Type B pancreatic cell (in vitro differentiated cells): ENCODE data around the gene PGPEP1. TPM values are rescaled to one million over a fixed set of nuclear protein-coding genes. Genes with fewer than 3 reads are reported as not detected.

Source experiments
- DNase-seq: peaks from one replicate; pipeline ENCODE4 v3.0.0; 2021; ENCODE audit warnings: mixed read lengths; ENCODE audit not compliant: unreplicated experiment; ENCODE audit errors: extremely low spot score
- H3K27ac Mint-ChIP-seq: 2 replicates; pipeline ENCODE4 v1.8.0; 2021; ENCODE audit warnings: mild to moderate bottlenecking, mixed read lengths
- H3K27me3 Mint-ChIP-seq: 2 replicates; pipeline ENCODE4 v1.8.0; 2021; ENCODE audit warnings: mixed read lengths
- H3K36me3 Mint-ChIP-seq: 2 replicates; pipeline ENCODE4 v1.8.0; 2021; ENCODE audit warnings: mixed read lengths
- H3K4me1 Mint-ChIP-seq: one replicate; pipeline ENCODE4 v1.8.0; 2021; ENCODE audit warnings: mixed read lengths; ENCODE audit not compliant: unreplicated experiment
- H3K4me3 Mint-ChIP-seq: 2 replicates; pipeline ENCODE4 v1.8.0; 2021; ENCODE audit warnings: mild to moderate bottlenecking, mixed read lengths
- H3K9me3 Mint-ChIP-seq: 2 replicates; pipeline ENCODE4 v1.8.0; 2021; ENCODE audit warnings: mixed read lengths
- total RNA-seq: library from RNA; stranded (reverse); gene quantifications from 2 replicates; pipeline ENCODE4 v1.2.1, GENCODE V29; 2021; ENCODE audit warnings: low replicate concordance
- TF ChIP-seq, protein P1 (sequence below): fragments of 200-600 bp; sonication (generic); conservative IDR thresholded peaks from 2 replicates; pipeline ENCODE4 v1.5.0; 2021; ENCODE audit warnings: antibody characterized with exemption, mild to moderate bottlenecking

Gene PGPEP1
- total RNA-seq, 1 donor from 2014 or later = 28.8 TPM

DNA sequence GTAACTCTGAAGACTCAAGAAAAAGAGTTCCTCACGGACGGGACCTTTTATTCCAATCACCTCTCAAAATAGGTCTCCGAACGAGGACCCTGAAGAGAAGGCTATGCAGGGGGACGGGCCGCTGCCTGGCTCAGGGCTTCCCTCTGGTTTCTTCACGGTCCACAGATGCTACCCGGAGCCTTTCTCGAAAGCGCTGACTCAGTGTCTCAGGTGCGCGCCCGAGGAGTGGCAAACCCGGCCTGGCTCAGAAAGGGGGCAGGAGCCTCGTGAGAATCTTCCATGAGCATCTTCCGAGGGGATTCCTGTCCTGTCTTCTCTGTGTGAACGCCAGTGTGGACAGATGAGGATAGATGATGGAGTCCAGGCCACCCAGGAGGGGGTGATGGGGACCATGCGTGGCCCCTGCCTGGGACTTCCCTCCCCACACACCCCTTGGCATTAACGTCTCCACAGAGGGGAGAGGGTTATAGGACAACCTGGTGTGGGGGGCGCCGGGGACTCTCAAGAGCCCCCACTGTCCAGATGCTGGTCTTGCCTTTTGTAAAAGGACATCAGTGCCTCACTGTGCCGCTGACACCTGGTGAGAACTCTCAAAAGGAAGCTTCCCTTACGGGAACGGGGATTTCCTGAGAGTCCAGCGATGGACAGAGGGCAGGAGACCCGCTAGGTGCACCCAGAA is 34.0 kb upstream of the PGPEP1 start:
- Mint-ChIP-seq H3K4me1 (peaks cover 24% of the 10 kb centered on the region), H3K27ac (peak overlapping the region; percentile 46), H3K4me3 (no peak overlapping the region), H3K9me3 (no peaks in the 10 kb centered on the region), H3K27me3 (no peaks in the 10 kb centered on the region), H3K36me3 (peaks cover 3% of the 10 kb centered on the region)
- TF ChIP-seq, protein P1, sequence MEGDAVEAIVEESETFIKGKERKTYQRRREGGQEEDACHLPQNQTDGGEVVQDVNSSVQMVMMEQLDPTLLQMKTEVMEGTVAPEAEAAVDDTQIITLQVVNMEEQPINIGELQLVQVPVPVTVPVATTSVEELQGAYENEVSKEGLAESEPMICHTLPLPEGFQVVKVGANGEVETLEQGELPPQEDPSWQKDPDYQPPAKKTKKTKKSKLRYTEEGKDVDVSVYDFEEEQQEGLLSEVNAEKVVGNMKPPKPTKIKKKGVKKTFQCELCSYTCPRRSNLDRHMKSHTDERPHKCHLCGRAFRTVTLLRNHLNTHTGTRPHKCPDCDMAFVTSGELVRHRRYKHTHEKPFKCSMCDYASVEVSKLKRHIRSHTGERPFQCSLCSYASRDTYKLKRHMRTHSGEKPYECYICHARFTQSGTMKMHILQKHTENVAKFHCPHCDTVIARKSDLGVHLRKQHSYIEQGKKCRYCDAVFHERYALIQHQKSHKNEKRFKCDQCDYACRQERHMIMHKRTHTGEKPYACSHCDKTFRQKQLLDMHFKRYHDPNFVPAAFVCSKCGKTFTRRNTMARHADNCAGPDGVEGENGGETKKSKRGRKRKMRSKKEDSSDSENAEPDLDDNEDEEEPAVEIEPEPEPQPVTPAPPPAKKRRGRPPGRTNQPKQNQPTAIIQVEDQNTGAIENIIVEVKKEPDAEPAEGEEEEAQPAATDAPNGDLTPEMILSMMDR = no peak
- no peak for DNase-seq

DNA sequence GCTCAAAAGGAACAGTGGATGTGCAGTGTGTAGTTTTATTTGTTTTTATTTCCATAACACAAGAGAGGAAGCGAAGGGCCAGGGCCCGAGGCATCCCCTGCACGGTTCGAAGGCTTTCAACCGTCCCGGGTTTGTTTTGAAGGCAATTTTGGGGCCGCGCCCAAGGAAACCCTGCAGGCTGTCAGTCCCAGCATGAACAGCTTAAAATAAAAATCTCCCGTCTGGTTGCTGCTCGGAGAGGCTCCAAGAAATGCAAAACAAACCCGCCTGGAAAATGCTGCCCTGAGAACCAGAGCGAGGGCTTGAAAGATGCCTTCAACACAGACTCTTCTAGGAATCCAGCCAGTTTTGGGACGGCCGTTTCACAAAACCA is 33.5 kb upstream of the PGPEP1 start:
- Mint-ChIP-seq H3K36me3 (peaks cover 3% of the 10 kb centered on the region), H3K9me3 (no peaks in the 10 kb centered on the region)
- DNase-seq = no peak

DNA sequence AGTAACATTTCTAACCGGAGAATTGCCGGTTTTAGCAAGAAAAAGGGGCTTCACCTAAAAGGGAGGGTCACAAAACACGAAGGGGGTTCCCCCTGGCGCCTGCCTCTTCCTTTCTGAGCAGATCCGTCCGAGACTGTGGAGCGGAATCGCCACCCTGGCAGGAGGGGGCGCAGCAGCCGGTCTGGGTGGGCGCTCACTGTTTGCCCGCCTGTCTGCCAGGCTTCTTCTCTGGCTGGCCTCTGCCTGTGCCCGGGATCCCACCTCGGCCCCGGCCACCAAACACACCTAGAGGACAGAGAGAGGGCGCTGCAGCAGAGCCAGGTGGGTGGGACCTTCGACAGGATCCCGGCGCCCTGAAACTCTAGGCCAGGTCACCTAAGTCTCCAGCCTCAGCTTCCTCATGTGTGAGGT is 33.1 kb upstream of the PGPEP1 start:
- Mint-ChIP-seq H3K27me3 (no peaks in the 10 kb centered on the region), H3K4me3 (peak overlapping the region; percentile 0), H3K4me1 (peaks cover 24% of the 10 kb centered on the region), H3K27ac (peak overlapping the region; percentile 46), H3K9me3 (no peaks in the 10 kb centered on the region), H3K36me3 (peaks cover 3% of the 10 kb centered on the region)
- DNase-seq = no peak
- TF ChIP-seq, protein P1 = no peak

More for the DNA sequence above, 33.5 kb upstream of the PGPEP1 start:
- H3K4me1 Mint-ChIP-seq = peaks cover 24% of the 10 kb centered on the region
- TF ChIP-seq, protein P1 = no peak
- no peaks in the 10 kb centered on the region for H3K27me3 Mint-ChIP-seq
- peak overlapping the region; percentile 0 for H3K4me3 Mint-ChIP-seq
- peak overlapping the region; percentile 46 for H3K27ac Mint-ChIP-seq

DNA sequence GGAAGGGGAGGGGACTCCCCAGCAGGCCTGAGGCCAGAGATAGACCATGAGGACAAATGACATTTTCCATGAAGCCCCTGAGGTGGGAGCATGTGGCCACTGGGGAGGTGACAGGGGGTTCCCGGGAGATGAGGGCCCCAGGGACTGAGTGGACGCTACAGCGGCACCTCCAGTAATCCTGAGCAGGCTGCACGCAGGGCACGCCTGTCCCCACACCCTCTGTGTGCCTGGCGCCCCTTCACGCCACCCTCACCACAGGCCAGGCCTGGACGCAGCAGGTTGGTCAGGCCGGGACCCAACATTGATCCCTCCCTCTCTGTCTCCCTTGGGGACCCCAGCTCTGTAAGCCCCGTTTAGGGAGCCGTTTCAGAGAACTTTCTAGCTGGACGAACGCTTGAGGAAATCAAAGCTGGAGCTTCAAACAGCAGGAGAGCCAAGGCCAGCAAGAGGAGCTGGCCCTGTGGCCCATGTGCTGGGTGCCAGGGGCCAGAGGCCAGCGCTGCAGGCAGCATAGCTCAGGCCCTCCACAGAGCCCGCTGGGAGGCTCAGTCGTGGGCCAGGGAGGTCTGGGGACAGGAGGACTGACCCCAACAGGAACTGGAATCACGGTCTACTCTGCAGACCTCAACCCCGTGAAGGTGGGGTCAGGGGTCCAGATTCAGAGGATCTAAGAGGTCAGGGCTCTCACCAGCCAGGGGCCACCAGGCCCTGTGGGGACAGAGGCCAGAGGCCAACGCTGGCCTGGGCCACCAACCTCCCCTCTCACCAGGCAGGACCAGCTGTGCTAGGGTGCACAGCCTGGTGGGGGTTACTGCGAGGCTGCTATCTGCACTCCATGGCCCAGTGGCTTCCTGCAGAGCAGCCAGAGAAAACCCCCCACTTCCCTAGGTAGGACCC is 32.1 kb upstream of the PGPEP1 start:
- Mint-ChIP-seq H3K4me3 (no peak overlapping the region), H3K9me3 (no peaks in the 10 kb centered on the region), H3K27ac (no peak overlapping the region), H3K36me3 (peaks cover 7% of the 10 kb centered on the region), H3K27me3 (no peaks in the 10 kb centered on the region), H3K4me1 (peaks cover 23% of the 10 kb centered on the region)
- DNase-seq = no peak
- TF ChIP-seq, protein P1 = no peak

DNA sequence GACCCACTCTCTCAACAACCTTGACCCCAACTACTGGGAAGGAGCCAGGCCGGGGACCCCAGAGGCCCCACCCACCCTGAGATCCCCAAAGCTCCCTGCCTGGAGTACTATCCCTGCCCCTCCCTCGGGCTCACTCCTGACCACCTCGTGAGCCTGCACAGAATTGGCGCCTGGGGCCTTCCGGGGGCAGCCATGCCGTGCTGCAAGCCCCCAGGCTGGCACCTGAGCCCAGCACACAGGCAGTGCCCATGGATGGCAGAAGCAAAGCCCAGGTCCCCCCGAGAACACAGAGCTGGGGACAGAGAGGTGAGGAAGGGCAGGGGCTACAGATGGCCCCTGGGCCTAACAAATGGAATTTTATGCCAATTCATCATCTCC is 31.5 kb upstream of the PGPEP1 start:
- TF ChIP-seq, protein P1 = no peak
- peaks cover 7% of the 10 kb centered on the region for H3K36me3 Mint-ChIP-seq
- no peaks in the 10 kb centered on the region for H3K9me3 Mint-ChIP-seq
- peaks cover 17% of the 10 kb centered on the region for H3K4me1 Mint-ChIP-seq
- no peak for DNase-seq
- H3K4me3 Mint-ChIP-seq = no peak overlapping the region
- no peaks in the 10 kb centered on the region for H3K27me3 Mint-ChIP-seq
- no peak overlapping the region for H3K27ac Mint-ChIP-seq
